ENCODE measurements around the gene SMARCC1.
A peak's percentile ranks its signal among the peaks of the same experiment; 100 is the strongest.
"Not testable (repeated sequence)": the region's sequence is repeated elsewhere in the genome, so short reads cannot be mapped to it uniquely, and the experiment has no call there.

SMARCC1 gene

GRCh38 chr3:47781685-47782445 lies at the start of gene SMARCC1:
Gene SMARCC1 (minus strand): TSS chr3:47781893. CDS start chr3:47781797, 96 bp downstream.
- DNase-seq (ENCODE audit: low read depth) = peak; percentile 97

- DNase-seq (ENCODE audit: low read depth) = not testable (repeated sequence)
Measured at GRCh38 chr3:47829482-47829881, 47.8 kb upstream of the SMARCC1 start.

GRCh38 chr3:47825590-47825989 lies 43.9 kb upstream of the SMARCC1 start:
- DNase-seq (ENCODE audit: low read depth) = no peak

DNA sequence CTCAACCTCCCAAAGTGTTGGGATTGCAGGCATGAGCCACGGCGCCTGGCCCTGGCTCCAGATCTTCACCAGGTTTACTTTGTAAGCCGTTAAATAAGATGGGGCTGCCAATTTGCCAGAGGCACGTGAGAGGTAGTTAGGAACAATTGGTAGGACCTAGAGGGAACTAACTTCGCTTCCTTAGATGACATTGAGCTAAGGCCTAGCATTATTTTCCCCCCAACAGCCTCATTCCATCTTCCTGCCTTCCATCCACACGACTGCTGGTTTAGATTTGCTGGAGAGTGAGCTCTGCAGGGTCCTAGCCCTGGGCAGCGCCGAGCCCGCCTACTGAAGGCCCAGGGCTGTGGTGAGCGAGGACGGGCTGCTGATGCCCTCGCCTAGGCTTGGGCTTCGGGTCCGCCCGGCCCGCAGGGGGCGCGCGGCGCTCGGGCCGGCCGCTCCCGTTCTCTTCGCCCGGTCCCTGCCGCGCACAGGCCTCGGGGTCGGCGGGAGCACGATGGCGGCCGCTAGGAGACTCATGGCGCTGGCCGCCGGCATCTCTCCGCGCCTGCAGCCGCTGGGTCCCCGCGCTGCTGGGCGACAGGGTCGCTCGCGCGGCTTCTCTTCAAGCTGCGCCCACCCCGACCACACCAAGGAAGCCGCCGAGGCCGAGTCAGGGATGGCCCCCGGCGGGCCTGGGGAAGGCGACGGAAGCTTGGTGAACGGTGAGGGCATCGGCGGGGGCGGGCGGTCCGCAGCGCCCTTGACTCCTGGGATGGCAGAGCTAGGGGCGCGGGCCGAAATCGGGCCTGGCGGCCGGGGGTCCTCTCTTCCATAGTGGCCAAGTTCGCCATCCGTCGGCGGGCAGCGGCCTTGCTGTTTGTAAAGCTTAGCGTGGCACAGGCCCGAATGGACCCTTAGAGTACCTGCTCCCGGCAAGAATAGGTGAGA lies 43.1 kb upstream of the SMARCC1 start:
- DNase-seq (ENCODE audit: low read depth) = peak; percentile 67

GRCh38 chr3:47817609-47818008 lies 35.9 kb upstream of the SMARCC1 start:
- no peak for DNase-seq (ENCODE audit: low read depth)

GRCh38 chr3:47813551-47814177 lies 32.0 kb upstream of the SMARCC1 start:
- DNase-seq (ENCODE audit: low read depth) = no peak

- no peak for DNase-seq (ENCODE audit: low read depth)
Measured at GRCh38 chr3:47804577-47804976, 22.9 kb upstream of the SMARCC1 start.

DNA sequence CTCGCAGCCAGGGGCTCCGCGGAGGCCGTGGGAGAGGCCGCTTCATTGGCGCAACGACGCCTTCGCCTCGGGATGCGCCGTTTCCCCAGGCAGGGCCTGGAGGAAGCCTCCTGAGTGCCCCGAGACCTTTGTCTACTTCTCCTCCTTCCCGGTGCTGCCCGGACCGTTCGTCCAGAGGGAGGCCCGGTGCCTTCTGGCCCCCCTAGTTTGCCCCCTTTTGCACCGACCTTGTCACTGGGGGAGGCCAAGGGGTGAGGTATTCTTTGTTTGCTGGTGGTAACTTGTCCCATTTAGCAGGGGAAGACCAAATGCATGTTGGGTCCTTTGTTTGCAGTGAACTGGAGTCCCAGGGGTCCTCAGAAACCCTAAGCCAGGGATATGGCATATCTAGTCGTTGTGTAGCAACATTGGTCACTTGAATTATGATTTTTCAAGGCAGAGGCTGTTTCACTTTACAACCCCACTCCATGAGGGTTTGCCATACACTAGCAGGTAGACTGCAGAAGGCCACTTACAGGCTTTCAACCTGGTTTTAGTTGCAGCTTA lies 21.9 kb upstream of the SMARCC1 start:
- DNase-seq (ENCODE audit: low read depth) = no peak

DNA sequence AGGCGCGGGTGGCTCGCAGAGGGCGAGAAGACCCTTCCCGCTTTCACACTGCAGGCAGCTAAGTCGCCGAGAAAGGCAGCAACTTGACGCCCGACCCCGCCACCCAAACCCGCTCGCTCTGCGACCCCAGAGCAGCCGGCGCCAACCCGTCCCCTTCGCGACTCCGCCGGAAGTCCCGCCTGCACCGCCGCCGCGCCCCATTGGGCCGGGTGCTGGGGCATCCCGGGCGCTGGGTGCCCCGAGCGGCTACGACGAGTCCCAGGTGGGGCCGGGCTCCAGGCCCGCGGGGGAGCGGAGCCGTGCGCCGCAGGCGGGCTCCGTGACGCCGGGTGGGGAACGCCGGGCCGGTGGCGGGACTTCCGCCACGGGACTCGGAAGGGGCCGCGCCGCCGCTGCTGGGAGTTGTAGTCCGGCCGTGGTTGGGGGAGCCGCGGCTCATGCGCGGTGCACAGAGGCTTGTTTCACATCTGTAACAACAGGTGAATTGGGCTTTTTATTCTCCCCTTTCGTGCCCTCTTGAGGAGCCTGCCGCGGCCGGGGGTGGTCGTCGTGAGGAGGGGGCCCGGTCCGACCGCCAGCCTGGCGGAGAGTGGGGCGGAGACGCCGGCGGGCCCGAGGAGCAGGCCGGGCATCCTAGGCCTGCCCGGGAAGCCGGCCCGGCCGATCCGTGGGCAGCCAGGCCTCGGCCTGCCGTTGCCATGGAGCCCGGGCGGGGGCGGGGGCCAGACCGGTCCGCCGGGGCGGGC lies 21.2 kb upstream of the SMARCC1 start, which contains the start of gene DHX30:
Gene DHX30 (plus strand): TSS at position 405 of the 746 bp plus-strand sequence. CDS start 7,546 bp downstream, outside the sequence.
- peak; percentile 73 for DNase-seq (ENCODE audit: low read depth)

- DNase-seq (ENCODE audit: low read depth) = no peak
Measured at GRCh38 chr3:47799733-47800132, 18.0 kb upstream of the SMARCC1 start.

- no peak for DNase-seq (ENCODE audit: low read depth)
Measured at GRCh38 chr3:47794544-47794943, 12.9 kb upstream of the SMARCC1 start.

- DNase-seq (ENCODE audit: low read depth) = no peak
Measured at GRCh38 chr3:47792699-47793098, 11.0 kb upstream of the SMARCC1 start.

DNA sequence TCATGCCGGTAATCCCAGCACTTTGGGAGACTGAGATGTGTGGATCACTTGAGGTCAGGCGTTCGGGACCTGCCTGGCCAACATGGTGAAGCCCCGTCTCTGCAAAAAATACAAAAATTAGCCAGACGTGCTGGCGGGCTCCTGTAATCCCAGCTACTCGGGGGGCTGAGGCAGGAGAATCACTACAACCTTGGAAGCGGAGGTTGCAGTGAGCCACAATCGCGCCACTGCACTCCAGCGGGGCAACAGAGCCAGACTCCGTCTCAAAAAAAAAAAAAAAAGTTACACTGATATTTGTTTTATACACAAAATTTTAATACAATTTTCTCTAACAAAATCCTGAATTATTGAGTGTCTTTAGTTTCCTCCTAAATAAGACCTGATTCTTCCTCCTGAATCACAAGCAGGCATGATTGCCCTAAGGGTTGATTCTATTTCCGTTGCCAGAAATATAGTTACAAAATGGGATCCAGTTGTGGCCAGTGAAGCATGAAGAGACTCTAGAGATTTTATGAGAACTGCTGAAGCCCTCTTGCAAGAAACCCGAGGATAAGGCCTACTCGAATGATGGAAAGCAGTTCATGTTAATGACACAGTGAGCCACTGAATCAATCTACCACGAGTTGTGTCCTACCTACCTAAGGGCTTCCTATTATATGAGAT lies 9.6 kb upstream of the SMARCC1 start:
- DNase-seq (ENCODE audit: low read depth) = no peak

DNA sequence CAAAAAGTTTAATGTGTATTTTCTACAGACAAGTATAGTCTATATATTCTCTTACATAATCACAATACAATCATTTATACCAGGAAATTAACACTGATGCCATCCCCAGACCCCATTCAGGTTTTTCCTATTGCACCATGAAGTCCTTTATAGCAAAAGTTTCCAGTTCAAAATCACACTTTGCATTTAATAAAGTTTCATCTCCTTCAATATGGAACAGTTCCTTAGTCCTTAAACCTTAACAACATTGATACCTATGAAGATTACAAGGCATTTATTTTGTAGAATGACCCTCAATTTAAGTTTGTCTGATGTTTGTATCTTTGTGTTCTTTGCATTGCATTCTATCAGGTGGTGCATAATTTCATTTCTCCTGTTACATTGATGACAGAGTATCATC lies 2.0 kb upstream of the SMARCC1 start:
- no peak for DNase-seq (ENCODE audit: low read depth)

DNA sequence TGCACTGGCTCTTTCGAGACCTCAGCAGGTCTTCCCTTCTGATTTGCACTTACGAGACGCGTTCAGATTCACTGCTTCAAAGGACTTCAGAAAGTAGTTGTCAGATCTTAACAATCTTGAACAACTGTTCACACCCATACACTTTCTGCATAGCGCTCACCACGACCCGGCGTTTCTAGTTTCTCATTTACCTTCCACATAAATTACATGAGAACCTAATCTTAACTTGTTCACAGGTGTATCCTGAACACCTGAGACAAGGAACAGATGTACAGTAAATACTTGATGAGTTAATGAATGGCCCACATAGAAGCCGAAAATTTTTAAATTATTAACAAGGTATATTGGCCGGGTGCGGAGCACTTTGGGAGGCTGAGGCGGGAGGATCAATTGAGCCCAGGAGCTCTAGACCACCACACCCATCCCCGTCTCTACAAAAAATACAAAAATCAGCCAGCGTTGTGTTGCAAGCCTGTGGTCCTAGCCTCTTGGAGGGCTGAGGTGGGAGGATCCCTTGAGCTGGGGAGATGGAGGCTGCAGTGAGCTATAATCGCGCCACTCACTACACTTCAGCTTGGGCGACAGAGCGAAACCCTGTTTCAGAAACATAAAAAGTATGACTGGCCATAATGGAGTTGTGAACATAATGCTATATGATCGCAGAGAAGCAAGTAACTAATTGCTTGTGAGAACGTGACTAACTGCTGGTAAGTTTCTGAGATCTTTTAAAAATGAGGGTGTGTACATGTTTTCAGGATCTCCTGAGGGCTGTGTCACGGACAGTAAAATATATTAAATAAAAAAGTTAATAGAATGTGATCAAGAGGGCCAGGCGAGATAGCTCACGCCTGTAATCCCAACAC lies 984 bp upstream of the SMARCC1 start:
- no peak for DNase-seq (ENCODE audit: low read depth)

DNA sequence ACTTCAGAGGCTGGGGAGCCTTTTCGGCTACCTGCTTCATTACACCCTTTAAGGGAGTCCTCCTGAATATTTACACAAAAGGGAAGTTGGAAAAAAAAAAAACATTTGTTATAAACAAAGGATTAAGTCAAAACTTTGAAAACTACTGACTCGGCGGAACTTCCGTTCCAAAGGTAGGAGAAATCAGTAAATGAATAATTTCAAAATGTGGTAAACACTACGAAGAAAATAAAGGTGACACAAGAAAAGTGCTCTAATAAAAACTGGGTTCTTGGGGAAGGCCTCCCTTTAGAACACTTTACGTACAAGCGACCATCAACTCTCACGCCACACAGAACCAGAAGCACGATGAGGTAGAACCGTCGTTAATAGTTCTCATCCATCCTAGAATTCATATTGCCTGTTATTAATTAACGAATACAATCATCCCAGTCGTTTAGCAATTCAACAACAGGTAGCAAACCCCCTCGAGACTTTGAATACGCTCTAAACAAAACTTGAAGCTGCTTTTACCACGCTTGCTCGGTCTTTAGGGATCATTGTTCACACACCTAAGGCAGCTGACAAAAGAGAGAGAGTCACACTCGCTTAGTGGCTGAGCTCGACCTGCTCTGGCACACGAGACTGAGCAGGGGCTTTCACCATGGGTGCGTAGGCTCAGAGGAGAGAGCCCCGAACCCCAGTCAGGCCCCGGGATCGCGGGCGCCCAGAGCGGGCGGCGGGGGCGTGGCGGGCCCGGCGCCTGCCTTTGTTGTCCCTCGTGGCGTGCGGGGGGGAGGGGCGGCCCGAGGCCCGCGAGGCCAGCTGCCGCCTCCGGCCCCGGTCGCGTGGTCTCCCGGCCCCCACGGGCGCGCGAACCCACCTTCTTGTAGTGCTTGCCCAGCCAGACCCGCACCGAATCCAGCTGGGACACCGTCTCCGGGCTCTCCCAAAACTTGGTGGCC lies 680 bp downstream of the SMARCC1 start:
- DNase-seq (ENCODE audit: low read depth) = peak; percentile 50

GRCh38 chr3:47778746-47779145 lies 2.9 kb downstream of the SMARCC1 start:
- DNase-seq (ENCODE audit: low read depth) = no peak

DNA sequence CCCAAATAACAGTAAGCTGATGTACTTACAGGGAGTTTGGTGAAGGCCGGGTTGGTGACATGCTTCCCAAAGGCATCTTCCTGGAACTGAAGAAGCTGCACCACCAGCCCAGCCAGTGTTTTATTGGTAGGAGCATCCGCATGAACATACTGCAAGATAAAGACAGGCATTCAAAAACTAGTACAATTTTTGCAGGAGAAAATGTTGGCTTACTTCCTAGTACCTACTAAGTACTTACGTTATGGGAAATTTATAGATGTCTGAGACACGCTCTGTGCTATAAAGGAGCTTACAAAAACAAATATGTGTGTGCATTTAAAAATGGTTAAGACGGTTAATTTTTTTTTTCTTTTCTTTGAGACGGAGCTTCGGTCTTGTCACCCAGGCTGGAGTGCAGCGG lies 8.9 kb downstream of the SMARCC1 start:
- DNase-seq (ENCODE audit: low read depth) = no peak

- no peak for DNase-seq (ENCODE audit: low read depth)
Measured at GRCh38 chr3:47772047-47772446, 9.6 kb downstream of the SMARCC1 start.
